ENCODE measurements around the gene TPRN. TPM values are rescaled to one million over a fixed set of nuclear protein-coding genes. Genes with fewer than 3 reads are reported as not detected.

TPRN gene
- total and polyA plus RNA-seq, 9 donors, result 0.68 to 18.4 (median 15.2) TPM

- Histone ChIP-seq H3K27ac (no peak overlapping the region), H3K27me3 (peaks cover 8% of the 10 kb centered on the region), H3K9me3 (no peaks in the 10 kb centered on the region), H3K4me3 (no peak overlapping the region), H3K4me1 (ENCODE audit: insufficient read depth) (peaks cover 11% of the 10 kb centered on the region), H3K36me3 (no peaks in the 10 kb centered on the region)
- WGBS, 3 donors, result 45 to 63% (median 52%) methylated on average over 34 to 40 of the region's 40 CpGs
- intact Hi-C loops (cut with DNase I), result loop anchor here in 1 of 4 donors (10.0 kb wide), 1 partner anchor 119 kb away; the partner anchor contains the start of gene DPP7
- DNase-seq, result no peak
- TF ChIP-seq POLR2A (IDR thresholded peaks at IDR 0.05), result no peak
- TF ChIP-seq EP300 (IDR thresholded peaks at IDR 0.05), result no peak
- TF ChIP-seq CTCF (IDR thresholded peaks at IDR 0.05), result no peak
Measured at GRCh38 chr9:137233143-137233980, 32.8 kb upstream of the TPRN start.

GRCh38 chr9:137232510-137232909, 32.0 kb upstream of the TPRN start:
- Histone ChIP-seq H3K4me1 (ENCODE audit: insufficient read depth) (peaks cover 11% of the 10 kb centered on the region), H3K27ac (no peak overlapping the region), H3K27me3 (peaks cover 12% of the 10 kb centered on the region), H3K9me3 (no peaks in the 10 kb centered on the region), H3K4me3 (no peak overlapping the region), H3K36me3 (no peaks in the 10 kb centered on the region)
- 57 to 67% (median 66%) methylated on average over 23 to 24 of the region's 24 CpGs for WGBS, 3 donors
- TF ChIP-seq POLR2A (IDR thresholded peaks at IDR 0.05) (no peak), CTCF (IDR thresholded peaks at IDR 0.05) (no peak), EP300 (IDR thresholded peaks at IDR 0.05) (no peak)
- intact Hi-C loops (cut with DNase I), result loop anchor here in 1 of 4 donors (10.0 kb wide), 1 partner anchor 118 kb away; the partner anchor contains the start of gene DPP7
- no peak for DNase-seq

GRCh38 chr9:137232101-137232500, 31.6 kb upstream of the TPRN start:
- intact Hi-C loops (cut with DNase I), result loop anchor here in 1 of 4 donors (10.0 kb wide), 1 partner anchor 117 kb away; the partner anchor contains the start of gene DPP7
- WGBS, 3 donors, result 62 to 71% (median 64%) methylated on average over 10 of the region's 10 CpGs
- no peaks in the 10 kb centered on the region for H3K36me3 ChIP-seq
- no peak for DNase-seq
- TF ChIP-seq POLR2A (IDR thresholded peaks at IDR 0.05), result no peak
- no peak for TF ChIP-seq CTCF (IDR thresholded peaks at IDR 0.05)
- TF ChIP-seq EP300 (IDR thresholded peaks at IDR 0.05), result no peak
- no peak overlapping the region for H3K4me3 ChIP-seq
- H3K4me1 ChIP-seq (ENCODE audit: insufficient read depth), result peaks cover 11% of the 10 kb centered on the region
- H3K27me3 ChIP-seq, result peaks cover 12% of the 10 kb centered on the region
- no peak overlapping the region for H3K27ac ChIP-seq
- H3K9me3 ChIP-seq, result no peaks in the 10 kb centered on the region

- no peak for DNase-seq
- Histone ChIP-seq H3K4me3 (no peak overlapping the region), H3K36me3 (no peaks in the 10 kb centered on the region), H3K9me3 (no peaks in the 10 kb centered on the region), H3K27me3 (peaks cover 12% of the 10 kb centered on the region), H3K27ac (no peak overlapping the region), H3K4me1 (ENCODE audit: insufficient read depth) (peaks cover 7% of the 10 kb centered on the region)
- intact Hi-C loops (cut with DNase I), result loop anchor here in 1 of 4 donors (10.0 kb wide), 1 partner anchor 117 kb away; the partner anchor contains the start of gene DPP7
- 72 to 81% (median 72%) methylated on average over 22 to 23 of the region's 23 CpGs for WGBS, 3 donors
- no peak for TF ChIP-seq POLR2A (IDR thresholded peaks at IDR 0.05)
- no peak for TF ChIP-seq EP300 (IDR thresholded peaks at IDR 0.05)
- no peak for TF ChIP-seq CTCF (IDR thresholded peaks at IDR 0.05)
Measured at GRCh38 chr9:137231372-137232039, 31.0 kb upstream of the TPRN start.
